ENCODE measurements around the gene CD320.
"Not testable (repeated sequence)": the region's sequence is repeated elsewhere in the genome, so short reads cannot be mapped to it uniquely, and the experiment has no call there.

Gene CD320

DNA sequence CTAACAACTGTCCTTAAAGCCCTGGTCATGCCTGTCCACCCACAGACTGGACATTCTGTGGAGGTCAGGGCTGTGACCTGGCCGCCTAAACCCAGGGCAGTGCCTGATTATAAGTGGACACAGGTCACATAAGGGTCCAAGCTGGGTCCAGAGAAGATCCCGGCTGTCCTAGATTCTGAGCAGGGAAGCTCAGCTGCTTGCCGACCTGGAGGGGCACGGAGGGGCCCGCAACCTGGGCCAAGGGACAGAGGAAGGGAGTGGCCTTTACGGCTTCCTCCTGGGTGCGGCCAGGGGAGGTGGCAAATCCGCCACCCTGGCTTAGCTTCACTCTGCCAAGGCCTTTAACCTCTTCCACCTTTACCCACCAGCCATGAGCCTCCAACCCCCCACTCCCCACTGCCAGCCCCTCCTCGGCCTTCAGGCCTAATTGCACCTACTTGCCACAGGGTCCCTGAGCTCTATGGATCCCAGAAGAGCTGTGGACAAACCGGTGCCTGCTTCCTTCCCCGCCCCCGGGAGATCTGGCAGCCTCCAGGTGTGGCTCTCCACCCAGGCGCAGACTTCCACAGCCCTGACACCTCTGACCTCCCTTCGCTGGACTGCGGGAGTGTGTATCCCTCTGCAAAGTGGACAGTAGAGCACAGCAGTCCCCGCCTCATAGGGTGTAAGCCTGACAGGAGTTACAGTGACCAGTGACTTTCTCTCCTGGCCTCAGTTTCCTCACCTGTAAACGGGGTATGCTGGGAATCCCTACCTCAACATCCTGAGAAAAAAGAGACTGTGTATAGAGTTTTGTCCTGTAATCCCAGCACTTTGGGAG is 1.7 kb downstream of the CD320 start:
- DNase-seq, result no peak

DNA sequence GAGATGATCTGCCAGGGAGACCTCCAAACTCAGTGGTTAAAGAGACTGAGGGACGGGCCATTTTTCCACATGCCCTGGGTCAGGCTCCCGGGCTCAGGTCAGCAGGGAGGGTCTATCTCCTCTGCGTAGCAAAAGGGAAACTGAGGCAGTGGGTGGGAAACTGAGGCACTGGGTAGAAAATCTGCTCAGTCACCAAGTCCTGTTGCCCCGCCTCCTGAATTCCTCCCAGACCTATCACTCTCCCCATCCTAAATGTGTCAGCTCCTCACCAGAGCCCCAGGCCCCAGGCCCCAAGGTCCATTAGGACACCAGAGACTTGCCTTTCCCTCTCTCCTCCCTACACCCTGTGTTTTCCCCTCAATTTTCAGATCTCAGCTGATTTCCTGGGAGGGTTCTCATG is 2.4 kb downstream of the CD320 start:
- no peak for DNase-seq

DNA sequence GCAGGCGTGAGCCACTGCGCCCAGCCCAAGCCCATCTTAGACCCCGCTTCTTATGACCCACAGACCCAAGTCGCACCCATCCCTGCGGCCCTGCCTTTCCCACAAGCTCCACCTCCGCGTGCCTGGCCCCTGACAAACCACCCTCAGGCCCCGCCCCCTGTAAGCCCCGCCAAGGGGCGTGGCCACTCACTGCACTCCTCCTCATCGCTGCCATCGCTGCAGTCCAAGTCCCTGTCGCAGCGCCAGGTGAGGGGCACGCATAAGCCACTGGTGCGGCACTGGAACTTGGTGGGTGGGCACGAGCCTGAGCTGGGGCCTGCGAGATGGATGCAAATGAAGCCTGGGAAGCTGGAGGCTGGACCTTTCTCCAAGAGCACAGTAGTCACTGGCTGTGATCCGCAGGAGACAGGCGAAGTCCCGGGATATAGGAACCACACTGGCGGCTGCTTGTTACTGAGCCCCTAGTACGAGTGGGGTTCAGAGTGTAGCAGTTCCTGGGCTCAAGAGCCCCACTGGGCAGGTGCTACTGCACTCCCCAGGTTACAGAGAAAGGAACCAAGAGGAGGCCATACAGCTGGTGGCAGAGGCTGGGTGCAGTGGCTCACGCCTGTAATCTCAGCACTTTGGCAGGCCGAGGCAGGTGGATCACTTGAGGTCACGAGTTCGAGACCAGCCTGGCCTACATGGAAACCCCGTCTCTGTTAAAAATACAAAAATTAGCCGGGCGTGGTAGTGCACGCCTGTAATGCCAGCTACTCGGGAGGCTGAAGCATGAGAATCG is 3.1 kb downstream of the CD320 start:
- DNase-seq, result no peak

DNA sequence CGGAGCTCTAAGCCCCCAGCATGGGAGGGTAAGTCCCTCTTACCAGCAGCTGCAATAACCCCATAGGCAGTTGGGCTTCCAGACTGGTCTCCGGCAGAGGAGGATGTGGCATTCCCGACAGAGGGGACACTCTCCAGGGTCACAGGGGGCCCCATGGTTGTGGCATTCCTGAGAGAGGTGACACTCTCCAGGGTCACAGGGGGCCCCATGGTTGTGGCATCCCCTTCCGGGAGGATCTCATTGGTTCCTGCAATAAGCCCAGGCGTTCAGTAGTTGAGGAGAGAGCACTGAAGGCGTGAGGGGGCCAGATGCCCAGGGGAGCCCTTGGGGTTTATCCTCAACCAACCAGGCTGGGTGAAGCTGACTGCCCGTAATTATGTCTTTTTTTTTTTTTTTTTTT is 5.4 kb downstream of the CD320 start:
- DNase-seq, result no peak

DNA sequence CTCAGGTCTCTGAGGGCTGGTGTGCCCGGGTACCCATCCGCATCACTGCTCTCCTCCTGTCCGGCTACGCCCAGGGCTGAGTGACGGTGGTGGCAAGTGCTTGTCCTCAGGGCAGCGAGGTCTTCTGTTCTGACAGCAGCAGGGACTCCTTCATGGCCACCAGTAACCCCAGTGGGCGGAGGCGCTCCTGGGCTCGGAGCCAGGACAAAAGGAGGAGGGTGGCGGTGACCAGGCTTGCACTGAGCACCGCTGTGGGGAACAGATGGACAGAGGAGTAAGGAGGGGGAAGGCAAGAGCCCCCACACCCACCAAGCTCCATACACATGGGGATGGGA is 5.8 kb downstream of the CD320 start:
- no peak for DNase-seq

DNA sequence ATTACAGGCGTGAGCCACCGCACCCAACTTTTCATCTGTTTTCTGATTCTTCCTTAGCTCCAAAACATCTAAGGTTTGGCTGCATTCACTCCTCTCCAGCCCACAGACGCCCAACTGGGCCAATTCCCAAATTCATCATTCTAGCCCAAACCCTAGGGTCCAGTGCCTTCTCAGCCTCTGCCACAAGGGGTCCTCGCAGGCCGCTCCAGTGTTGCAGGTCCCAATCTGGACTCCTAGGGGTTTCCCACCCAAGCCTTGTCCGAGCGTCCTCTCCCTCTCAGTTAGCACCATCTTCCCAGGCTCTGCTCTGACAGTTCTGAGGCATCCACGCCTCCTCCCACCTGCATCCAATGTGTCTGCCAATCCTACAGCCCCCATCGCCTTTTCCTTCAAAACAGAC is 16.8 kb downstream of the CD320 start:
- DNase-seq, result not testable (repeated sequence)

DNA sequence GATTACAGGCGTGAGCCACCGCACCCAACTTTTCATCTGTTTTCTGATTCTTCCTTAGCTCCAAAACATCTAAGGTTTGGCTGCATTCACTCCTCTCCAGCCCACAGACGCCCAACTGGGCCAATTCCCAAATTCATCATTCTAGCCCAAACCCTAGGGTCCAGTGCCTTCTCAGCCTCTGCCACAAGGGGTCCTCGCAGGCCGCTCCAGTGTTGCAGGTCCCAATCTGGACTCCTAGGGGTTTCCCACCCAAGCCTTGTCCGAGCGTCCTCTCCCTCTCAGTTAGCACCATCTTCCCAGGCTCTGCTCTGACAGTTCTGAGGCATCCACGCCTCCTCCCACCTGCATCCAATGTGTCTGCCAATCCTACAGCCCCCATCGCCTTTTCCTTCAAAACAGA is 31.6 kb downstream of the CD320 start:
- DNase-seq, result not testable (repeated sequence)

DNA sequence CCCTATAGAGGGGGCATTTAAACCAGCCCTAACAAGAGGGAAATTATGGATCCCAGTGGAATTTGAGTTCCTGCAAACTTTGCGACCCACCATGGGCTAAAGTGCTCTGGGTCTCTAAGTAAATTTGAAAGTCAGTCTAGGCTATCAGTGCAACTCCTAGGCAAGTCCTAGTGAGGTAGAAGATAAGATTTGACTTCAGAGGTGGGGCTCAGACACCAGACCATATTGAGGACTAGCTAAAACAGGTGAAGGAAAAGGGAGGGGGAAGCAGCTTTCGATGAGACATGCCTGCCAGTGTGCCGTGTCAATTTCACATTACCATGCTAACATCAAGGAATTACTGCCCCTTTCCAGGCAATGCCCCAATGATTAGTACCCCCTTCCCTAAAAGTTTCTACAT is 38.4 kb downstream of the CD320 start:
- no peak for DNase-seq

DNA sequence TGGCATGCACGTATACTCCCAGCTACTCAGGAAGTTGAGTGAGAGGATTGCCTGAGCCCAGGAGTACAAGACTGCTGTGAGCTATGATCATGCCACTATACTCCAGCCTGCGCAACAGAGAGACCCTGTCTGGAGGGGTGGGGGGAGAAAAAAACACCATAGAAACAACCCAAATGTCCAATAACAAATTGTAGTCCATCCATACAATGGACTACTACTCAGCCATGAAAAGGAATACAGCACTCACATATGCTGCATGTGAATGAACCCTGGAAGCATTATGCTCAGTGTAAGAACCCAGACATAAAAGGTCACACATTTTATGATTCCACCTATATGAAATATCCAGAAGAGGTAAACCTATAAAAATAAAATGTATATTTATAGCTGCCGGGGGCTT is 42.3 kb downstream of the CD320 start:
- DNase-seq, result no peak

DNA sequence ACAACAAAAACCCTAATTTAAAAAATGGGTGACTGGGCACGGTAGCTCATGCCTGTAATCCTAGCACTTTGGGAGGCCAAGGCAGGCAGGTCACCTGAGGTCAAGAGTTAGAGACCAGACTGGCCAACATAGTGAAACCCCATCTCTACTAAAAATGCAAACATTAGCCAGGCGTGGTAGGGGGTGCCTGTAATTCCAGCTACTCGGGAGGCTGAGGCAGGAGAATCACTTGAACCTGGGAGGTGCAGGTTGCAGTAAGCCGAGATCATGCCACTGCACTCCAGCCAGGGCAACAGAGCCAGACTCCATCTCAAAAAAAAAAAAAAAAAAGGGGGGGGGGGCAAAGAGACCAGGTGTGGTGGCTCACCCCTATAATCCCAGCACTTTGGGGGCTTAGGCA is 43.9 kb downstream of the CD320 start:
- not testable (repeated sequence) for DNase-seq

DNA sequence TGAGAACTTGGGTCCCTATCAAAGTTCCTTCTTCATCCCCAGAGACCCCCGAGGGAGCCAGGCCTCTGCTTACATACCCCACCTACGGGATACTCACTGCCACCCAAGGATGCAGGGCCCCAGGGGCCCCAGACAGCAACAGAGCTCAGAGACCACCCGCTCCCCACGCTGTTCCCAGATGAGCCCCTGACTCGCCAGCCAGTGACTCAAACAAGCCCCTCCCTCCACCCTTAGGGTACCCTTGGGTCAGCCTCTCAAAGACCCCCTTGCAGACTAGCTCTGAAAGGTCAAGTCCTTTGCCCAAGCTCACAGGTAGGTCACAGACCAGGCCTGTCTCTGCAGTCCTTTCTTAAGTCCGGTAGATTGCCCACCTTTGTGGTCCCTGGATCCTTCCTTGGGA is 45.7 kb downstream of the CD320 start:
- no peak for DNase-seq

DNA sequence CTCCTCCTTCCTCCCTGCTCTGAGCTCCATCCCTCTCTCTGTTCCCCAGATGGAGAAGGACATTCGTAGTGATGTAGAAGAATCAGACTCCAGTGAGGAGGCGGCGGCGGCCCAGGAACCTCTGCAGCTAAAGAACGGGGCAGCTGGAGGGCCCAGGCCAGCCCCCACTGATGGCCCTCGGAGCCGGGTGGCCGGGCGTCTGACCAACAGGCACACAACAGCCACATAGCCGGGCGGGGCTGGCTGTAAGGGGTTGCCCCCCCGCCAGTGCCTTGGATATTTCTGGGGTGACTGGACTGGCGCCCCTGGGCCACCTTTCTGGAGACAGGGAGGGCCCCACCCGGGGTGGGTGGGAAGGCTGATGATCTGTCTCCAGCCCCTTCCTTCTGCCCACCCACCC is 46.3 kb downstream of the CD320 start:
- DNase-seq, result no peak

DNA sequence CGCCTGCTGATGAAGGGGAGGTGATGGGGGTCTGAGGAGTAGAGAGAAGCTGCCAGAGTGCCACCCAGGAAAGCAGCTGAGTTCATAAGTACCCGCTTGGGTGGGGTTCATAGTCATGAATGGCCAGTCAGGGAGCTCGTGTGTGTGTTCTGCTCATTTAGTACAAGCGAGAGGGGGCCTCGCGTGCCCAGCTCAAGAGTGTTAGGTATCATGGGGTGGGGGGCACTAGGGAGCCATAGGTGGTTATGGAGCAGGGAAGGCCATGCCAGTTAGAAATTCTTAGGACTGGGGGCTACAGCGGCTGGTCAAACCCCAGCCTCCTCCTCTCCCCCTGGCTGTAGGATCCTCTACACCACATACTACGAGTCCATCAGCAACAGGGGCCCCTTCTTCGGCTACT is 46.8 kb downstream of the CD320 start:
- no peak for DNase-seq

DNA sequence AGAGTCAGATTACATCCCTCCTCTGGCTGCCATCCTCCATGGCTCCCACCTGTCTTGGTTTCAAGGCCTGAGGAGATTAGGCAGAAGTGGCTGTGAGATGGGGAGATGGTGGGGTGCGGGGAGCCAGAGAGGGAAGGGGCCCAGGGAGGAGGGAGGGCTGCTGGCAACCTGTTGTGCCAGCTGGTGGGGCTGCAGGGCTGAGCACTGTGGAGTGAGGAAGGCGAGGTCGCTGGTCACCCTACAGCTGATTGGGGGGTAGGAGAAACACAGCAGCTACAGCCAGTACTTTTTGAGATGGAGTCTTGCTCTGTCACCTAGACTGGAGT is 48.3 kb downstream of the CD320 start:
- DNase-seq, result no peak

DNA sequence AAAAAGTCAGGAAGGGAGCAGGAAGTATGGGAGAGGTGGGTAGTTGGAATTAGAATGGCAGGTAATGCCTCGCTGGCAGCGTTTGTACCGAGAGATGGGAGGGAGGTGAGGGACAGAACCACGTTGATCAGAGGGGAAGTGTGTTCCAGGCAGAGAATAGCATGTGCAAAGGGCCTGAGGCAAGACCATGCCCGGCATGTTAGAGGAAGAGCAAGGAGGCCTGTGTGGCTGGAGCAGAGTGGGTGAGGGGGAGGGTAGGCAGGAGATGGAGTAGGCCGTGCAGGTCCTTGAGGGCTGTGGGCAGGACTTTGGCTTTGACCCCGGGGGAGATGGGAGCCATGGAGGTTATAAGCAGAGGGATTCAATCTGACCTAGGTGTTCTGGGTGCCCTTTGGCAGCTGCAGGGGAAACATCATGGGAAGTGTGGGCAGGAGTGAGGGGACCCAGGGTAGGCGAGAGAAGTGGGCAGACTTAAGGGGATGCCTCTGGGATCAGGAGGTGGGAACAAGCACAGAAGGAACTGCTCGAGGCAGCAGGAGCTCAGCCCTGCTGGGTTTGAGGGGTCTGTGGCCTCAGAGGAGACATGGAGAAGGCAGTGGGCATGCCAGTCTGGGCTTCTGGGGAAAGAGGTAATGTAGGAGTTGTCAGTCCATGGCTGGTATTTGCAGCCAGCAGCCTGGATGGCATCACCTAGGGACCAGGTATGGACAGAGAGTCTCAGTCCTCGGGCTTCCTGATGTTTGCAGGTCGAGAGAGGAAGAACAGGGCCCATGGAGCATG is 48.8 kb downstream of the CD320 start:
- DNase-seq, result no peak

DNA sequence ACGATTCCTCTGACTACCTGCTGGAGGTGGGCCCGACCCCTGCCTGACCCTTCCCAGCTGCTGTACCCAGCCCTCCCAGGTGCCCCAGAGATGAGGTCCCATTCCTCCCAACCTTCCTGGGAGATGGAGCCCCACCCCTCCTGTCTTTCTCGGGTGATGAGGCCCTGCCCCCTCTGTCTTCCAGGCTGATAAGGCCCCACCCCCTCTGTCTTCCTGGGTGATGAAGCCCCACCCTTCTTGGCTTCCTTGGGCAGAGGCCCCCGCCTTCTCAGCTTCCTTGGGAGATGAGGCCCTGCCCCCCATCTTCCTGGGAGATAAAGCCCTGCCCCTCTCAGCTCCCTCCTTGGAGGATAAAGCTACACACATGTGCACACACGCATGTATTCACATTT is 51.1 kb downstream of the CD320 start:
- DNase-seq, result no peak

DNA sequence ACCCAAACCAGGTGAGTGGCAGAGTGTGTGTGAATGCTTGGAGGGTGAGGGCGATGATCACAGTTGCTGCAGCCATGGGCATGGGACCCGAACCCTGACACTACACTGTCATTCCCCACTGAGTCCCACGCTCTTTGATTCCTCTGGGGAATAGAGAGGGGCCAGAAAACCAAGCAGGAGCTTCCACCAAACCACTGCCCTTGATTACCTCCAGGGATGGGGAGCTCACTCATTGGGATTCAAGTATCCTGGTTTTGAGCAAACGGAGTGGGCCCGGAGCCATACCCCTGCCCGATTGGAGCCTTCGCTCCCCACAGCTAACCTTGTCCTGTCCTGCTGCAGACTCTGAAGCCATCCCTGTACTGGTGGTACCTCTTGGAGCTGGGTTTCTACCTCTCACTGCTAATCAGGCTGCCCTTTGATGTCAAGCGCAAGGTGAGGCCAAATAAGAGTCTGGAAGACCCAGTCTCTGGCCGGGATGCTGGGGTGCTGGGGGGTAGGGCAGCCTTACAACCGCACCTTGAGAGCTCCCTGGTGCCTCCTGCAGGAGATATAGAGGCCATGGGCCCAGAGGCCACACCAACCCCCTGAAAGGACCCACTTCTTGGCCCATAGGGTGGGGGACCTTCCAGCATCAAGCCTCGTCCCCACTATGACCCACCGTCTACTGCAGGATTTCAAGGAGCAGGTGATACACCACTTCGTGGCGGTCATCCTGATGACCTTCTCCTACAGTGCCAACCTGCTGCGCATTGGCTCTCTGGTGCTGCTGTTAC is 51.7 kb downstream of the CD320 start:
- no peak for DNase-seq

DNA sequence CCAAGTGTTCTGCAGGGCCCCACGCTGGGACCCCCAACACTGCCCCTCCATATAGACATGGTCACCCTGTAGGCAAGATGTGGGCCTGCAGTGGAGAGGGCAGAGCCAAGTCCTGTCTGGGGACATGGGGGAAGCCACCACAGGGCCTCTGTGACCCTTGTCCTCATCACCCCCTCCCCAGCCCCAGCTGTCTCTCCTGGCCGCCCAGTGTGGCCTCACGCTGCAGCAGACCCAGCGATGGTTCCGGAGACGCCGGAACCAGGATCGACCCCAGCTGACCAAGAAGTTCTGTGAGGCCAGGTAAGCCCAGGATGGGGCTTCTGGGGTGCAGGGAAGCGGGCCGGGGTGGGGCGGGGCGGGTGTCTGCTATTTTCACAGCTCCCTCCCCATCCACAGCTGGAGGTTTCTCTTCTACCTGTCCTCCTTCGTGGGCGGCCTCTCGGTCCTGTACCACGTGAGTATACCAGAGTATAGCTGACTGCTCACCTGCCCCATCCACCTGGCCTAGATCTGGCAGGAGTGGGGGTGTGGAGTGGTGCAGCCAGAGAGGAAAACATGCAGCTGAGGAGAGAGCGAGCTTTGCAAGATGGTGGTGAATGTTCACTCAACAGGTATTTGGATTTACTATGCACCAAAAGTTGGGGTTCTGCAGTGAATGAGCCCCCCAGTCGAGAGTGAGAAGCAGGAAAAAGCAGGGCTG is 52.6 kb downstream of the CD320 start:
- no peak for DNase-seq

DNA sequence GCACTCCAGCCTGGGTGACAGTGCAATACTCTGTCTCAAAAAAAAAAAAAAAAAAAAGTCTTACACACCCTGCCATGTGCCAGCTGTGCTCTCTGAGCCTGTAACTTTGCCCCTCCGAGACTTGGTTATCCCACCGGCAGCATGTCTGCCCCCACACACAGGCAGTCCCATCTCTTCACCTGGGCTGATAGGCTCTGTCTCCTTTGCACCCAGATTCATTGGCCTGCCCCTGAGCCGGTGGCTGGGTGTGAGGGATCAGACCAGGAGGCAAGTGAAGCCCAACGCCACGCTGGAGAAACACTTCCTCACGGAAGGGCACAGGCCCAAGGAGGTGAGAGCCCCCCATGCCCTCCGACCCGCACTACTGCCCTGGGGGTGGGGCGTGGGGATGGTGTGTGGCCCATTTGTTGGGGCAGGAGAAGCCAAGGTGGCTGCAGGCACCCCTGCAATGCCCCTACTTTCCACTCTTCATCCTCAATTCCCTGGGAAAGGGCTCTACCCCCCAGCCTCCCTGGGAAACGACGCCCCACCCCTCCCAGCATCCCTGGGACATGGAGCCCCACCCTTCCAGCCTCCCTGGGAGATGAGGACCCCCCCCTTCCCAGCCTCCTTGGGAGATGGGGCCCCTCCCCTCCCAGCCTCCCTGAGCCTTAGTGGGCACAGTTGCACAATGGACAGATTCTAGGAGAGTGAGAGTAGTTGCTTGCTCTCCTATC is 53.7 kb downstream of the CD320 start:
- no peak for DNase-seq

DNA sequence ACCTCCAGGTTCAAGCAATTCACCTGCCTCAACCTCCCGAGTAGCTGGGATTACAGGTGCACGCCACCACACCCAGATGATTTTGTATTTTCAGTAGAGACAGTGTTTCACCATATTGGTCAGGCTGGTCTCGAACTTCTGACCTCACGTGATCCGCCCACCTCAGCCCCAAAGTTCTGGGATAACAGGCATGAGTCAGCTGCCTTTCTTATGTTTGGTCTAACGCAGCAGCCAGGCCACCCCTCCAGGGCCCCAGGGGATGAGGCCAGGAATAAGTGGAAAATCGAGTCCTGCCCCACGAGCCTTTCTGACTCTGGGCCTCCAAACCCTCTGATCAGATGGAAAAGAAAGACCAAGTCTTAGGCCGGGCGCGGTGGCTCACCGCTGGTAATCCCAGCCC is 54.5 kb downstream of the CD320 start:
- no peak for DNase-seq

DNA sequence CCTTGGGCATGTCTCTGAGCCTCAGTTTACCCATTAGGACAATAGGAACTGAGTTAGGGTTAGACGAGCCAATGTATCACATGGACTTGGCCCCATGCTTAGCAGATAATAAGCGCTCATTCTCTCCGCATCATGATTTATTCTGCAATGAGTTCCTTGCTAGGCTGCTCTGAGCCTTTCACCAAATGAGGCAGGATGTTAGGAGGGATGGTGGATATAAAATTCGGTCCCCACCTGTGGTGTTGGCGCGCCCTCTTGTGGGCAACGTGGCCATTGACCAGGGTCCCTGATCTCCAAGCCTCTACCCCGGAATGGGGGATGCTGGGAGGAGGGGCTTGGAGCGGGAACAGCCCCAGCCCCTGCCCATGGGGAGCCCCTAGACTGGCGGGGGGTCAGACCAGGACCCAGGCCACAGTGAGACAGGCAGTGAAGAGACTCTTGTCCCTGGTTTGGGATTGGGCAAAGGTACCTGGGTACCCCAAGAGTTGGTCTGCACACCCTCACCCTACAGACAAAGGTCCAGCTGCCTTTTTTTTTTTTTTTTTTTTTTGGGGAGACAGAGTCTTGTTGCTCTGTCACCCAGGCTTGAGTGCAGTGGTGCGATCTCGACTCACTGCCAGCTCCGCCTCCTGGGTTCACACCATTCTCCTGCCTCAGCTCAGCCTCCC is 55.1 kb downstream of the CD320 start:
- peak; percentile 50 for DNase-seq
